Gastrocnemius medialis (tissue), 4 donors: ENCODE data around the gene PHACTR3.

Experiments used
- CTCF ChIP-seq, 5 experiments: fragments of 450-650 bp in 3 of 5; fragments of 200-600 bp in 2 of 5; sonication (generic) in 2 of 5; IDR thresholded peaks in 4 of 5; conservative IDR thresholded peaks in 1 of 5; 1 replicate in 4 of 5; 2 replicates in 1 of 5; pipeline ENCODE4 v1.5.1; 2016 to 2019; ENCODE audit warnings: antibody characterized with exemption in 5 of 5, mild to moderate bottlenecking in 3 of 5, moderate library complexity in 3 of 5
- POLR2A ChIP-seq, 2 donors: fragments of 450-650 bp; IDR thresholded peaks; one replicate each; pipeline ENCODE4 v1.6.1; 2017; ENCODE audit warnings: antibody characterized with exemption in 2 of 2, mild to moderate bottlenecking in 2 of 2, moderate library complexity in 2 of 2

DNA sequence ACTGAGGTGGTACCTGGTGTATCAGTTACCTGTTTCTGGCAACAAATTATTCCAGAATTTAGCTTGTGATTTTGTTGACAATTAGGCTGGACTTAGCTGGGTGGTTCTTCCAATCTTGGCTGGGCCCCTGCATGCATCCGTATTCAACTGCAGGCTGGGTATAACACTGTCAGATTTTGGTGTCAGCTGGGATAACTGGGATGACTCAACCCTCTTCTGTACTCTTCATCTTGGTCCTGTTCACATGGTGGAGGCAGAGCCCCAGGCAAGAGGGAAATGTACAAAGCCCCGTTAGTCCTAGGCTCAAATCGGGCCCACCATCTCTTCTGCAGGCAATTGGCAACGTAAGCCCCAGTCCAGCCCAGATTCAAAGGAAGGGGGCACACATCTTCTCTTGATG is 89.2 kb downstream of the PHACTR3 start:
- TF ChIP-seq POLR2A (IDR thresholded peaks at IDR 0.05) (no peak), CTCF (IDR thresholded peaks at IDR 0.05 in 4 of 5, conservative IDR thresholded peaks at IDR 0.05 in 1 of 5) (no peak)
